ENCODE data around the gene U2AF2.

GRCh38 chr19:55642153-55643002, 12.5 kb upstream of the U2AF2 start:
- TF ChIP-seq EZH2phosphoT487 (IDR thresholded peaks at IDR 0.05; ENCODE audit: insufficient read depth, low read depth) (no peak), EZH2 (IDR thresholded peaks at IDR 0.05; ENCODE audit: insufficient read depth, poor library complexity, severe bottlenecking) (no peak)

Measured in GM23248 (cell line).